D341Med (cell line): ENCODE results near the gene FARP2.

Experiments used
- DNase-seq: peaks from one replicate; pipeline ENCODE4 v3.0.0; 2012; ENCODE audit warnings: low spot score

Gene FARP2

GRCh38 chr2:241532733-241533601 lies 176.9 kb downstream of the FARP2 start:
- DNase-seq, result no peak

DNA sequence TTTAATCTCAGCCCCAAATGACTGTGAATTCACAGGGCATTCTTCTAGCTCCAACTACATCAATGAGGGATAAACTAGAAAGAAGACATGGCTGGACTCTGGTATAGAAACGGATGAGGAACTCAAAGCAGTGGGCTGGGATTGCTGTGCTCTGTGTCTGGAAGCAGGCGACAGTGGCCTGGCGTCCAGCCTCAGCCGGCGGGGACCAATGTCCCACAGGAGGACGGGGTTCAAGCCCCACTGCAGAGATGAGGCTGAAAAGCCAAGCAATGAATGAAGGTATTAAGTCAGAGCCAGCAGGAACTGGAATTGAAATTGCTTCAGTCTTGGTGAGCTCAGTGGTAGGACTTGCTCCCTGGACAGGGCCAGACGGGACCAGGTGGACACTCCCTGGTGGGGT lies 178.2 kb downstream of the FARP2 start:
- DNase-seq, result no peak

- no peak for DNase-seq
Measured at GRCh38 chr2:241534701-241535375, 178.8 kb downstream of the FARP2 start.

DNA sequence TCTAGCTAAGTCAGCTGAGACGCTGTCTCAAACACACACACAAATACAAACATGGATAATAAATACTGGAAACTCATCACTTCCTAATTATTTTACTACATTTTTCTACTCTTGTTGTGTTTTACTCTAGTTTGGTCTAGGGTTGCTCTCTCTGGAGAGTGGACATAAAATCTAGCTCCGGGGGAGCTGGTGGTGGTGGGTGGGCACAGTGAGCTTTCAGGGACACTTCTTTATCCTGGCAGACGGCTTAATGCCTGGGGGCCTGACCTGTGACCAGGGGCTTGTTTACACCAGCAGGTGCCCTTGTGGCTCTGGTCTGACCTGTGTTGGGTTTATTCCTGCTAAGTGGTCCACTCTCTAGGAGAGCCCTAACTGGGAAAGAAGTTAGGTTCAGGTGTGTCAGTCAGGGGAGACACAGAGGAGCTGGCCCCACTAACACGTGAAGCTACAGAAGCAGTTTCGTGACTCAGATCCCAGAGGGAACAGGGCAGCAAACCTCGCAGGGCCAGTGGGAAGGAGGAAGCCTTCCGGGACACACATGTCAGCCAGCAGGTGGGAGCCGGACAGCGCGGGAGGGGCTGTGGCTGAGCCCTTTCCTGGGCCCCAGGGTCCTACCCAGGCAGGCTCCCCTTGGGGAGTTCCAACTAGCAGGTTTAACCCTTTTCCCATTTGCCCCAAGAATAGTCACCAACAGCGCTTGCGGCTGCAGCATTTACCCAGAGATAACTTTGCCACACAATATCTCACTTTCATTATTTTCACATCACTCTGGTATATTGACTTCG lies 180.0 kb downstream of the FARP2 start:
- DNase-seq, result no peak

DNA sequence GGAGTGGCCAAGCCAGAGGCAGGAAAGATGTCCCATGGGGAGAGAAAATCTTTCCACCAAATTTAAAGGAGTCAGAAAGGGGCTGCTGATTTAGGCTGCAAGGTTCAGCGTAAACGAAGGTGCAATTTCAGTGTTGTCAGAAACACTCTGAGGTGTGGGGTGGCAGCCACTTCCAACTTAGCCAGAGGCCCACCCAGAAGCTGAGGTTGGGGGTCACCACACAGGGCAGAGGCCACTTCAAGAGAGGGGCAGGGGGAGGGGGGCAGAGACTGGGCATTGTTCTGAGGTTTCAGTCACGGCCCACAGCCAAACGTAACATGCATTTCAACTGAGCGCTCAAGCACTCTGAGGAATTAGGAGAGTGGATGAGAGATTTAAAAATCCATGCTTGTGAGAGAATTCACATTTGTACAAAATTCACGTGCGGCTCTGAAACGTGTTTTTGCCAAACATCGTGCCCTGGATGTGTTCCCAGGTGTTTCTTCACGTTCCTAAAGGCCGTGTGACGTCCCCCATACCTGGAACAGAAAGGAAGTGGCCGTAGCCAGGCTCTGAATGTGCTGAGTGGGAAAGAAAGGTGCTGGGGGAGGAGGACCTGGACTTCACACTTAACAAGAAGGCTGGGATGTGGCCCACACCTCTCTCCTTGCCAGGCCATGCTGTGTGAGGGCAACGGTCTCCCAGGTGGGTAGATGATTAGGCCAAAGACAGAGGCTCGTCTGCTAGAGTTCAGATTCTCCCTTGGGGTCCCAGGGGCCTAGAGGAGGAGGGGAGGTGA lies 182.9 kb downstream of the FARP2 start:
- DNase-seq, result no peak

- DNase-seq, result no peak
Measured at GRCh38 chr2:241539616-241540374, 183.7 kb downstream of the FARP2 start.

- DNase-seq, result no peak
Measured at GRCh38 chr2:241540401-241540770, 184.3 kb downstream of the FARP2 start.

DNA sequence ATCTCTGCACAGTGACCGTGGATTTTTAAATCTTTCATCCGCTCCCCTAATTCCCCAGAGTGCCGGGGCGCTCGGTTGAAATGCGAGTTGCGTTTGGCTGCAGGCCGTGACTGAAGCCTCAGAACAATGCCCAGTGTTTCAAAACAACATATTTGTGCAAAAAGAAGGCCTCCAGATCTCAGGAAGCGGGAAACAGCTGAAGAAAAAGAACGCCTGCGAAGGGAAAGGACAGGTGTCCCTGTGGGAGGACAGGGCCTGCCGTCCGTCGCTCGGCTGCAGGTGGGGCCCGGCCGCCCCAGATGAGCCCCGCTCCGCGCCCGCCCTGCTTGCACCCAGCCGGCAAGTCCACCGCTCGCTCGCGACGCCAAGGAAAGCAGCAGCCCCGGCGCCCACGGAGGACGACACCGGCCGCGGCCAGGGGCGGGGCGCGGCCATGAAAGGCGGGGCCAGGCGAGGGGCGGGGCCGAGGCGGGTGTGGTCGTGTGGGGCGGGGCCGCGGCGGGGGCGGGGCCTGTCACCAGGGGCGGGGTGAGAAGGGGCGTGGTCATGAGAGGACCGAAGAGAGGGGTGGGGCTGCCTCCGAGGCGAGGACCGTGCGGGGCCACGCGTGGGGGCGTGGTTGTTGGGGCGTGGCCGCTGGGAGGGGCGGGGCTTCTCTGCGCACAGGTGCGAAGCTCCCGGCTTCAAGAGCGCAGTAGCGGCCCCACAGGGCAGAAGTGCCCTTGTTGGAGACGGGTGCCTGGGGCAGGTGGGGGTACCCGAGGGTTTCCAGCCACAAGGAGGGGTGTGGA lies 184.9 kb downstream of the FARP2 start:
- peak; percentile 88 for DNase-seq

DNA sequence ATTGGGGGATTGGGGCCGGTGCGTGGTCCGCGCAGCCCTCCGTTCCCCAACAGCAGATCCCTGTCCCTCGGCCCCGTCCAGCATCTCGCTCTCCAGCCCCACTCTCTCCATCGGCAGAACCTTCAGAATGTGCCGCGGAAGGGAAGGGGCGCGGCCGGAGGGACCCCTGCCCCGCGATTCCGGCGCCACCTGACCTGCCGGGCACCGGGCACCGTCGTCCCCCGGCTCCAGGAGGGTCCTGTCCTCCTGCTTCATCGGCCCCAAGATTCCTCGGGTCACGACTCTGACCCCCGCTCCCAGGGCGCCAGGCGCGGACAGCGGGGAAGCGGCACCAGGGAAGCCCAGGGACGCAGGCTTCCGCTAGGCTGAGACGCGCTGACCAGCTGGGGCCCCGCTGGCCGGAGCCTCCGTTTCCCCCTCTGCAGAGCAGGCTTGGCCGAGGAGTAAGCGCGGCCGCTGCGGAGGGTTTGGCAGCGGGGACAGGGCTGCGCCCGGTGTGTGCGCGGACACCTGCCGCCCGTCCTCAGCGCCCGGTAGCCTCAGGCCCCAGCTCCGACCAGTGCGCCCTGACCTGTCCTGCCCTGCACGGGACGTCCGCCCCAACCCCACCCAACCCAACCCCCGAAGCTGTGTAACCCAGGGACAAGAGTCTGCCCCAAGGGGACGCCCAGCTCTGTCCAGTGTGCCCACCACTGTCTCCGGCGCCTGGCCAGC lies 185.6 kb downstream of the FARP2 start:
- no peak for DNase-seq

GRCh38 chr2:241542278-241542605 lies 186.2 kb downstream of the FARP2 start:
- no peak for DNase-seq
